H1 (cell line): ENCODE data around the gene PQBP1.

Experiments
- CREB1 ChIP-seq: IDR thresholded peaks from 2 replicates; pipeline ENCODE4 v1.6.1; 2012; ENCODE audit warnings: inconsistent platforms
- NRF1 ChIP-seq: IDR thresholded peaks from 2 replicates; pipeline ENCODE4 v1.6.1; 2011; ENCODE audit warnings: mild to moderate bottlenecking, low read depth, low read length, improper control_type of control experiment
- SP1 ChIP-seq: IDR thresholded peaks from 2 replicates; pipeline ENCODE4 v1.6.1; 2011; ENCODE audit warnings: low read depth, low read length

DNA sequence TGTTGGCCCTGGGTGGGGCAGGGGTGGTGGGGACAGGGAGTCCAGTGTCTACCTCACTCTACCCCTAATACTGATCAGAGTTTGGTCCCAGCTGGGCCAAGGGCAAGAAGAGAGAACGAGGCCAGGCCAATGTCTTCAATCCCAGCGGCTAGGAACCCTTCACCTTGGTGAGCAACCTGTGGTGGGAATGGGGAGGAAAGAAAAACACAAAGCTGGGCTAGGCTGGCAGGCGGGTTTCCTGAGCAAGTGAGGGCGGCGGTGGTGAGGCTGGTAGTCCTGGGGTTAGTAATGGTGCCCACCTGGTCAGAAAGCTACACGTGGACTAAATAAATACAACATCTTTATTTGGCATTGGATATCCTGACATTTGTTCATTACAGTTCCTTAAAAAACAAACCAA, 5.6 kb downstream of the PQBP1 start:
- TF ChIP-seq NRF1, result no peak
- TF ChIP-seq CREB1, result no peak
- TF ChIP-seq SP1, result no peak
